HepG2 (cell line): ENCODE data around the gene KIAA1614. TPM values are rescaled to one million over a fixed set of nuclear protein-coding genes. Genes with fewer than 3 reads are reported as not detected.

Source experiments
- ATAC-seq: fragments of 200-7000 bp; cut with Tn5 transposase; 3 replicates; pipeline ENCODE4 v1.9.1; 2020; ENCODE audit warnings: mild to moderate bottlenecking, moderate library complexity
- BruUV-seq: library from RNA; stranded (reverse); fragments of 400-500 nt; replicated peaks from 2 replicates; lab custom pipeline; 2021; lab: Mats Ljungman, UMichigan
- CTCF ChIA-PET: fragments of 300-600 bp; formaldehyde crosslinking; extraction: SDS; loops from one replicate; lab custom pipeline; 2021; ENCODE audit warnings: low total read pairs, inconsistent platforms, low intra/inter-chr PET ratio; lab: Yijun Ruan, JAX
- POLR2A ChIA-PET: fragments of 350-600 bp; sonication (Branson Sonifier 250); formaldehyde crosslinking; loops from one replicate; lab custom pipeline; 2020; ENCODE audit warnings: antibody characterized with exemption, inconsistent platforms; lab: Yijun Ruan, JAX
- DNase-seq: peaks from one replicate; pipeline ENCODE4 v3.0.0-alpha.2; 2015; ENCODE audit warnings: low spot score
- FAIRE-seq: peaks from 3 replicates; lab custom pipeline; 2011; peaks lifted over from hg19 to GRCh38; lab: Jason Lieb, UNC
- H2AFZ ChIP-seq: one replicate; pipeline ENCODE4 v1.6.1; 2011; ENCODE audit warnings: low read length, inconsistent platforms
- H3K27ac ChIP-seq: fragments of 300-600 bp; 3 replicates; pipeline ENCODE4 v1.8.0; 2011; ENCODE audit warnings: mixed run types, mild to moderate bottlenecking, mixed read lengths, low read length, inconsistent platforms; ENCODE audit not compliant: insufficient read depth; ENCODE audit errors: extremely low read length
- H3K27me3 ChIP-seq, 2 experiments: fragments of 200-600 bp in 1 of 2; 2 replicates in 1 of 2; 3 replicates in 1 of 2; pipeline versions ENCODE4 v1.6.0 to v1.8.0; 2011; ENCODE audit warnings: low read length in 2 of 2, mild to moderate bottlenecking in 2 of 2, moderate library complexity in 2 of 2, inconsistent platforms in 1 of 2; ENCODE audit not compliant: insufficient read depth in 2 of 2, control insufficient read depth in 1 of 2
- H3K36me3 ChIP-seq, 2 experiments: fragments of 200-600 bp in 1 of 2; replicated peaks in 1 of 2; 2 replicates in 1 of 2; 3 replicates in 1 of 2; pipeline versions ENCODE4 v1.5.1 to v1.8.0; 2011; ENCODE audit warnings: low read length in 2 of 2, inconsistent platforms in 1 of 2; ENCODE audit not compliant: insufficient read depth in 2 of 2, control insufficient read depth in 1 of 2
- H3K4me1 ChIP-seq: 2 replicates; pipeline ENCODE4 v1.5.1; 2012; ENCODE audit warnings: low read length, inconsistent platforms; ENCODE audit not compliant: insufficient read depth
- H3K4me2 ChIP-seq: 2 replicates; pipeline ENCODE4 v1.6.0; 2011; ENCODE audit warnings: low read depth, low read length, inconsistent platforms
- H3K4me3 ChIP-seq, 3 experiments: fragments of 200-600 bp in 1 of 3; sonication (generic), shearing (Covaris generic) in 1 of 3; replicated peaks in 1 of 3; 2 replicates each; pipeline ENCODE4 v1.5.1; 2011 to 2016; ENCODE audit warnings: low read length in 3 of 3, inconsistent platforms in 2 of 3, low read depth in 2 of 3, mild to moderate bottlenecking in 2 of 3, control low read depth in 1 of 3, mixed read lengths in 1 of 3; ENCODE audit not compliant: insufficient read depth in 1 of 3
- H3K79me2 ChIP-seq: one replicate; pipeline ENCODE4 v1.6.1; 2011; ENCODE audit warnings: low read length, inconsistent platforms; ENCODE audit not compliant: insufficient read depth
- H3K9ac ChIP-seq: 2 replicates; pipeline ENCODE4 v1.6.0; 2011; ENCODE audit warnings: mild to moderate bottlenecking, low read depth, low read length, inconsistent platforms; ENCODE audit not compliant: insufficient read depth
- H3K9me3 ChIP-seq: 2 replicates; pipeline ENCODE4 v1.5.1; 2012; ENCODE audit warnings: mild to moderate bottlenecking, low read length
- H4K20me1 ChIP-seq: 2 replicates; pipeline ENCODE4 v1.6.0; 2011; ENCODE audit warnings: inconsistent platforms, mild to moderate bottlenecking, low read length, moderate library complexity; ENCODE audit not compliant: insufficient read depth
- CBX2 ChIP-seq, 2 experiments: fragments of 200-600 bp in 1 of 2; sonication (generic); formaldehyde crosslinking in 1 of 2; IDR thresholded peaks; 2 replicates each; pipeline versions ENCODE4 v1.7.0 to v1.8.1; 2018 to 2022; ENCODE audit warnings: low read depth in 2 of 2, low read length in 1 of 2, mild to moderate bottlenecking in 1 of 2, missing genetic modification reagents in 1 of 2
- CEBPB ChIP-seq: IDR thresholded peaks from 2 replicates; pipeline ENCODE4 v1.6.1; 2011; ENCODE audit warnings: low read depth, low read length, improper control_type of control experiment, borderline replicate concordance
- DPF2 ChIP-seq: sonication (generic); formaldehyde crosslinking; IDR thresholded peaks from 2 replicates; pipeline ENCODE4 v1.4.0; 2020; ENCODE audit warnings: mild to moderate bottlenecking, low read depth, missing genetic modification reagents, borderline replicate concordance
- DR1 ChIP-seq: sonication (generic); formaldehyde crosslinking; IDR thresholded peaks from 2 replicates; pipeline ENCODE4 v1.8.0; 2021; ENCODE audit warnings: mild to moderate bottlenecking, missing genetic modification reagents, inconsistent platforms
- ELF1 ChIP-seq: sonication (generic); formaldehyde crosslinking; IDR thresholded peaks from 2 replicates; pipeline ENCODE4 v1.4.0; 2020; ENCODE audit warnings: missing genetic modification reagents
- FOSL1 ChIP-seq: sonication (generic); formaldehyde crosslinking; IDR thresholded peaks from 2 replicates; pipeline ENCODE4 v1.9.0; 2021; ENCODE audit warnings: missing genetic modification reagents, borderline replicate concordance
- MED8 ChIP-seq: sonication (generic); formaldehyde crosslinking; IDR thresholded peaks from 2 replicates; pipeline ENCODE4 v1.8.1; 2023; ENCODE audit warnings: mild to moderate bottlenecking, missing genetic modification reagents; ENCODE audit not compliant: insufficient replicate concordance
- PITX1 ChIP-seq: sonication (generic); formaldehyde crosslinking; IDR thresholded peaks from 2 replicates; pipeline ENCODE4 v1.5.1; 2020; ENCODE audit warnings: mild to moderate bottlenecking, missing genetic modification reagents
- TBL1XR1 ChIP-seq: fragments of 150-350 bp; IDR thresholded peaks from 2 replicates; pipeline ENCODE4 v1.6.1; 2014; ENCODE audit warnings: borderline replicate concordance, low read length; ENCODE audit not compliant: partially characterized antibody
- TP53 ChIP-seq: sonication (generic); formaldehyde crosslinking; conservative IDR thresholded peaks from 2 replicates; pipeline ENCODE4 v1.4.0; 2020; ENCODE audit warnings: missing genetic modification reagents
- ZIK1 ChIP-seq: sonication (generic); formaldehyde crosslinking; IDR thresholded peaks from 2 replicates; pipeline ENCODE4 v1.5.0; 2020; ENCODE audit warnings: mild to moderate bottlenecking, low read depth, missing genetic modification reagents, borderline replicate concordance
- ZNF234 ChIP-seq: sonication (generic); formaldehyde crosslinking; conservative IDR thresholded peaks from 2 replicates; pipeline ENCODE4 v1.5.1; 2020; ENCODE audit warnings: mild to moderate bottlenecking, missing genetic modification reagents
- ZNF251 ChIP-seq: sonication (generic); formaldehyde crosslinking; IDR thresholded peaks from 2 replicates; pipeline ENCODE4 v1.9.0; 2021; ENCODE audit warnings: mild to moderate bottlenecking, missing genetic modification reagents
- ZNF660 ChIP-seq: sonication (generic); formaldehyde crosslinking; IDR thresholded peaks from 2 replicates; pipeline ENCODE4 v1.5.1; 2020; ENCODE audit warnings: mild to moderate bottlenecking, low read depth, missing genetic modification reagents, borderline replicate concordance
- WGBS: methylation state at CpG from one replicate; pipeline ENCODE4 v1.1.6; 2017; ENCODE audit warnings: low lambda C conversion rate; 5-methylcytosine and 5-hydroxymethylcytosine counted together
- in situ Hi-C: cut with HindIII; loops from 2 replicates; pipeline ENCODE4 v1.10.0; 2017; ENCODE audit warnings: low pct_unique_long_range_greater_than_20kb; ENCODE audit not compliant: extremely low pct_ligation_motif_present
- intact Hi-C: fragments of 100-400 bp; cut with micrococcal nuclease; formaldehyde crosslinking; loops from one replicate; pipeline ENCODE4 v1.10.0; 2022; ENCODE audit not compliant: unreplicated experiment
- polyA plus RNA-seq, 8 experiments: library from polyadenylated mRNA; depleted of rRNA in 3 of 8; stranded (reverse) in 7 of 8; unstranded in 1 of 8; fragments of >200 nt; fragmentation: Illumina TruSeq in 4 of 8; extraction: Trizol in 4 of 8; gene quantifications; 2 replicates each; pipeline versions ENCODE4 v1.2.1 to v1.2.3, GENCODE V29; 2011 to 2016; ENCODE audit warnings: low read depth in 4 of 8, missing spikeins in 1 of 8, mixed read lengths in 1 of 8; ENCODE audit not compliant: insufficient read depth in 1 of 8
- total RNA-seq, 5 experiments: library from RNA; depleted of rRNA; stranded (reverse); fragments of >200 nt; fragmentation: Illumina TruSeq; extraction: Trizol; gene quantifications; 2 replicates each; pipeline ENCODE4 v1.2.3, GENCODE V29; 2016; ENCODE audit warnings: low read depth in 1 of 5
- TF ChIP-seq, protein P1 (sequence below): sonication (generic); formaldehyde crosslinking; IDR thresholded peaks from 2 replicates; pipeline ENCODE4 v1.5.0; 2020; ENCODE audit warnings: mild to moderate bottlenecking, missing genetic modification reagents, borderline replicate concordance
- TF ChIP-seq, protein P2 (sequence below): sonication (generic); formaldehyde crosslinking; IDR thresholded peaks from 2 replicates; pipeline ENCODE4 v1.5.1; 2020; ENCODE audit warnings: mild to moderate bottlenecking, missing genetic modification reagents, borderline replicate concordance

Gene KIAA1614
- total and polyA plus RNA-seq, 2 of the 13 experiments (the other 11 are each of a cell fraction or from before 2014, with no cell fraction given) = 0.15 to 0.77 TPM

DNA sequence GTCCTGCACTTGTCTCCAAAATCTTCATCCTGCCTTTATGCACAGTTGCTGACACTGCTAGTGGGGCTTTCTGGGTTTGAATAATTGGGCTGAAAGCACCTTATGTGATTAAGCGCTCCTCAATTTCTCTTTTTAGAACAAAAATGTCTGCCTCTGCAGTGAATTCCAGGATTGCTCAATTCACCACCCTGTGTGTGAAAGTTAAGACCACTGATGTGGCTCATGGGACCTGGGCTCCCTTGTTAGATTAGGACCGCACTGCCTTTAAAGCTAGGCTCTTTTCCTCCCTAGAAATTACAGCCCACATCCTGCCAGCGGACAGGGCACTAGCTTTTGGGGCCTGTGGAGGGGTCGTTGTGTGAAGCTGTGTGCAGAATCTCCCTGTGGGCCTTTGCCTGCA lies 18.8 kb downstream of the KIAA1614 start:
- ChIA-PET POLR2A (interaction anchor here (0.6 kb wide), 1 partner anchor 1460 kb away, joined by 3 read pairs; the partner anchor contains the start of gene GLUL), CTCF (no interaction called here)
- H3K27me3 ChIP-seq = no peaks in the 10 kb centered on the region
- H4K20me1 ChIP-seq = no peaks in the 10 kb centered on the region
- H3K27ac ChIP-seq = no peak overlapping the region
- BruUV-seq = no TSS peak
- H3K9ac ChIP-seq = no peak overlapping the region
- no peaks in the 10 kb centered on the region for H3K9me3 ChIP-seq
- H2AFZ ChIP-seq = no peak overlapping the region
- H3K36me3 ChIP-seq = no peaks in the 10 kb centered on the region
- ATAC-seq = no peak
- intact Hi-C loops = no loop called here
- H3K4me1 ChIP-seq = peaks cover 57% of the 10 kb centered on the region
- H3K4me3 ChIP-seq = no peak overlapping the region
- 53% methylated on average over 2 of the region's 4 CpGs for WGBS
- no peak for DNase-seq
- FAIRE-seq = no peak
- peak; percentile 53; the same call in 1 of the 2 replicates for TF ChIP-seq CEBPB
- no peak for TF ChIP-seq DPF2
- no peak for TF ChIP-seq ELF1 (CRISPR knock-in tag)
- no peak for TF ChIP-seq ZNF234 (CRISPR knock-in tag)
- in situ Hi-C loops = no loop called here
- H3K4me2 ChIP-seq = no peak overlapping the region
- H3K79me2 ChIP-seq = no peaks in the 10 kb centered on the region

DNA sequence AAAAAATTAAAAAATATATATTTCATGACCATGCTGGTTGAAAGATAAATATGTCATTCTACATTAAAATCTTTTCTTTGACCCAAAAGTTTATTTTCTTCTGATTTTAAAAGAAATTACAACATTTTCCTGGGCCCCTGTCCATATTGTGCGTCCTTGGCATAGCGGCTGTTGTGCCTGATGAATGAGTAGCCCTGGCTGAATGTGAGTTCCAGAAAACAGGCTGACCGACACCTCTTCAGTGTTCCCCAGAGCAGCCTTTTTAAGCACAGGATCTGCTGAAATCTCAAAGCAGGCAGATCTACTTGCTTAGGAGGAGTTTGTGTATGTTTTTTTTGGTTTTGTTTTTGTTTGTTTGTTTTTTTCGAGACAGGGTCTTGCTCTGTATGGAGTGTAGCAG lies 19.7 kb downstream of the KIAA1614 start:
- DNase-seq (no peak), ATAC-seq (no peak), FAIRE-seq (no peak)
- H3K27me3 ChIP-seq = no peaks in the 10 kb centered on the region
- peaks cover 51% of the 10 kb centered on the region for H3K4me1 ChIP-seq
- intact Hi-C loops (no loop called here), in situ Hi-C loops (no loop called here)
- no peak overlapping the region for H3K27ac ChIP-seq
- no peaks in the 10 kb centered on the region for H3K9me3 ChIP-seq
- H4K20me1 ChIP-seq = no peaks in the 10 kb centered on the region
- H3K4me2 ChIP-seq = no peak overlapping the region
- H3K9ac ChIP-seq = no peak overlapping the region
- POLR2A ChIA-PET = no interaction called here
- no TSS peak for BruUV-seq
- 72% methylated on average over 4 of the region's 4 CpGs for WGBS
- H3K36me3 ChIP-seq = no peaks in the 10 kb centered on the region
- CTCF ChIA-PET = no interaction called here
- no peak overlapping the region for H2AFZ ChIP-seq
- H3K4me3 ChIP-seq = no peak overlapping the region
- no peaks in the 10 kb centered on the region for H3K79me2 ChIP-seq
- TF ChIP-seq ZIK1 (CRISPR knock-in tag) (no peak), FOSL1 (CRISPR knock-in tag) (no peak), ZNF660 (CRISPR knock-in tag) (no peak), DR1 (no peak), CEBPB (no peak), TP53 (CRISPR knock-in tag) (no peak), MED8 (CRISPR knock-in tag) (no peak), PITX1 (CRISPR knock-in tag) (no peak), CBX2 (IDR thresholded peaks at IDR 0.05; ENCODE audit: low read depth, low read length) (no peak), CBX2 (CRISPR knock-in tag; IDR thresholded peaks at IDR 0.05; ENCODE audit: low read depth) (no peak), TBL1XR1 (no peak), ZNF251 (CRISPR knock-in tag) (no peak)
- TF ChIP-seq, protein P1, sequence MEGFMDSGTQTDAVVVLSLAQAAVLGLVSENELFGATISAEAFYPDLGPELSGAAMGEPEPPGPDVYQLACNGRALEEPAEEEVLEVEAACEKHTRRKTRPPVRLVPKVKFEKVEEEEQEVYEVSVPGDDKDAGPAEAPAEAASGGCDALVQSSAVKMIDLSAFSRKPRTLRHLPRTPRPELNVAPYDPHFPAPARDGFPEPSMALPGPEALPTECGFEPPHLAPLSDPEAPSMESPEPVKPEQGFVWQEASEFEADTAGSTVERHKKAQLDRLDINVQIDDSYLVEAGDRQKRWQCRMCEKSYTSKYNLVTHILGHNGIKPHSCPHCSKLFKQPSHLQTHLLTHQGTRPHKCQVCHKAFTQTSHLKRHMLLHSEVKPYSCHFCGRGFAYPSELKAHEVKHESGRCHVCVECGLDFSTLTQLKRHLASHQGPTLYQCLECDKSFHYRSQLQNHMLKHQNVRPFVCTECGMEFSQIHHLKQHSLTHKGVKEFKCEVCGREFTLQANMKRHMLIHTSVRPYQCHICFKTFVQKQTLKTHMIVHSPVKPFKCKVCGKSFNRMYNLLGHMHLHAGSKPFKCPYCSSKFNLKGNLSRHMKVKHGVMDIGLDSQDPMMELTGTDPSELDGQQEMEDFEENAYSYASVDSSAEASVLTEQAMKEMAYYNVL = no peak
- TF ChIP-seq, protein P2, sequence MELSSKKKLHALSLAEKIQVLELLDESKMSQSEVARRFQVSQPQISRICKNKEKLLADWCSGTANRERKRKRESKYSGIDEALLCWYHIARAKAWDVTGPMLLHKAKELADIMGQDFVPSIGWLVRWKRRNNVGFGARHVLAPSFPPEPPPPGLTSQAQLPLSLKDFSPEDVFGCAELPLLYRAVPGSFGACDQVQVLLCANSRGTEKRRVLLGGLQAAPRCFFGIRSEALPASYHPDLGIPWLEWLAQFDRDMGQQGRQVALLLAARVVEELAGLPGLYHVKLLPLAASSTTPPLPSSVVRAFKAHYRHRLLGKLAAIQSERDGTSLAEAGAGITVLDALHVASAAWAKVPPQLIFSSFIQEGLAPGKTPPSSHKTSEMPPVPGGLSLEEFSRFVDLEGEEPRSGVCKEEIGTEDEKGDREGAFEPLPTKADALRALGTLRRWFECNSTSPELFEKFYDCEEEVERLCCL (CRISPR knock-in tag) = no peak
